Choroid plexus epithelial cell (primary cell): ENCODE results near the gene FANCC.

Source experiments
- DNase-seq: peaks from one replicate; pipeline ENCODE4 v3.0.0-alpha.2; 2010; ENCODE audit warnings: low read depth
- H3K4me3 ChIP-seq: 2 replicates; pipeline ENCODE4 v1.5.1; 2011; ENCODE audit warnings: low read depth, mild to moderate bottlenecking, control low read depth, low read length, moderate library complexity
- CTCF ChIP-seq: conservative IDR thresholded peaks from 2 replicates; pipeline ENCODE4 v1.5.1; 2011; ENCODE audit warnings: low read depth, mild to moderate bottlenecking, control low read depth, inconsistent platforms, low read length, moderate library complexity

FANCC gene

DNA sequence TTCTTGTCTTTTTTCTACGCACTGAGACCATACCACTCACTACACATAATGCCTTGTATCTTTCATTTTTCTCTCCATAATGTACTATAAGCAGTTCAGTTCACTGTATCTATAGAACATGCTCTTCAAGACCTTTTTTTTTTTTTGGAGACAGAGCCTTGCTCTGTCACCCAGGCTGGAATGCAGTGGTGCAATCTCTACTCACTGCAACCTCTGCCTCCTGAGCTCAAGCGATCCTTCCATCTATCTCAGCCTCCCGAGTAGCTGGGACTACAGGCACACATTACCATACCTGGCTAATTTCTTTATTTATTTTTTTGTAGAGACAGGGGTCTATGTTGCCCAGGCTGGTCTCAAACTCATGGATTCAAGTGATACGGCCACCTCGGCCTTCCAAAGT, 208.7 kb downstream of the FANCC start:
- DNase-seq, result no peak
- no peak overlapping the region for H3K4me3 ChIP-seq
- TF ChIP-seq CTCF, result no peak

- H3K4me3 ChIP-seq, result no peak overlapping the region
- DNase-seq, result no peak
- no peak for TF ChIP-seq CTCF
Measured at GRCh38 chr9:95107976-95108375, 209.5 kb downstream of the FANCC start.

GRCh38 chr9:95107001-95107749, 210.3 kb downstream of the FANCC start:
- no peak overlapping the region for H3K4me3 ChIP-seq
- TF ChIP-seq CTCF, result no peak
- peak; percentile 80 for DNase-seq

GRCh38 chr9:95105519-95106287, 211.8 kb downstream of the FANCC start:
- no peak for TF ChIP-seq CTCF
- H3K4me3 ChIP-seq, result no peak overlapping the region
- no peak for DNase-seq

DNA sequence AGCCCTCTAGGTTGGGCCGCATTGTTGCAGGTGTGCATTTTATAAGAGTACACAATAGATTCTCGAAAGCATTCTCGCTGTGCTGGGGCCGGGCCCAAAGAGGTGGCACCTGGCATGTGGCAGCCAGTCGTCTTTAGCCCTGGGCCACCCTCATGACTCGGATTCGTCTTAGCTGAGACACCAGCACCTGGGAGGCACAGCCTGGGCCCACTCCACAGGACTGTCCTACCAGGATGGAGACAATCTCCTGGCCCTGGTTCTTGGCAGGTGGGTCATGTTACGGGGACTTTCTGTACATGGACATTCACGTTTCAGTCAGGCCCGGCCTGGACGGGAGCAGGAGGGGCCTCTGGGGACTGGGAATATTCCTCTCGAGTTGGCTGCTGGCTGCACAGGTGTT, 212.5 kb downstream of the FANCC start:
- TF ChIP-seq CTCF, result no peak
- DNase-seq, result no peak
- no peak overlapping the region for H3K4me3 ChIP-seq

- TF ChIP-seq CTCF, result no peak
- no peak overlapping the region for H3K4me3 ChIP-seq
- no peak for DNase-seq
Measured at GRCh38 chr9:95104581-95104960, 212.9 kb downstream of the FANCC start.
